K562 (cell line): Measurements from ENCODE around the gene CLDN7. TPM values are rescaled to one million over a fixed set of nuclear protein-coding genes. Genes with fewer than 3 reads are reported as not detected.

ENCODE experiments used
- ATAC-seq: fragments of 200-7000 bp; cut with Tn5 transposase; 3 replicates; pipeline ENCODE4 v1.9.1; 2020; ENCODE audit warnings: moderate library complexity
- BruUV-seq: library from RNA; stranded (reverse); fragments of 400-500 nt; replicated peaks from 2 replicates; lab custom pipeline; 2021; lab: Mats Ljungman, UMichigan
- CTCF ChIA-PET: fragments of 300-600 bp; formaldehyde crosslinking; extraction: SDS; loops from one replicate; lab custom pipeline; 2021; ENCODE audit warnings: low intra/inter-chr PET ratio; lab: Yijun Ruan, JAX
- POLR2A ChIA-PET: fragments of 300-600, 350-650 bp; sonication (Branson Sonifier 250); formaldehyde crosslinking; extraction: SDS; loops from one replicate; lab custom pipeline; 2021; ENCODE audit warnings: antibody characterized with exemption, inconsistent platforms; lab: Yijun Ruan, JAX
- DNase-seq, 4 experiments: peaks; one replicate each; pipeline versions ENCODE4 v3.0.0 to v3.0.0-alpha.2; 2011 to 2018; ENCODE audit warnings: low spot score in 3 of 4, mixed read lengths in 3 of 4; ENCODE audit errors: extremely low read depth in 1 of 4
- FAIRE-seq: peaks from 2 replicates; lab custom pipeline; 2011; peaks lifted over from hg19 to GRCh38; lab: Jason Lieb, UNC
- H2AFZ ChIP-seq: 2 replicates; pipeline ENCODE4 v1.6.0; 2011; ENCODE audit warnings: low read depth, low read length, control low read depth, inconsistent platforms
- H3K27ac ChIP-seq: fragments of 200-600 bp; 3 replicates; pipeline ENCODE4 v1.8.0; 2011; ENCODE audit warnings: low read depth, mild to moderate bottlenecking, control low read depth, inconsistent platforms, low read length, moderate library complexity, mixed read lengths; ENCODE audit errors: extremely low read depth
- H3K27me3 ChIP-seq, 2 experiments: fragments of 300-600 bp in 1 of 2; 2 replicates in 1 of 2; 3 replicates in 1 of 2; pipeline versions ENCODE4 v1.6.0 to v1.8.0; 2011; ENCODE audit warnings: inconsistent platforms in 2 of 2, low read length in 2 of 2, mild to moderate bottlenecking in 1 of 2, mixed read lengths in 1 of 2, moderate library complexity in 1 of 2; ENCODE audit not compliant: control insufficient read depth in 2 of 2, insufficient read depth in 2 of 2
- H3K36me3 ChIP-seq: fragments of 300-600 bp; 3 replicates; pipeline ENCODE4 v1.8.0; 2011; ENCODE audit warnings: mild to moderate bottlenecking, low read length, inconsistent platforms; ENCODE audit not compliant: control insufficient read depth, insufficient read depth
- H3K4me1 ChIP-seq, 2 experiments: fragments of 200-600 bp in 1 of 2; replicated peaks in 1 of 2; 2 replicates in 1 of 2; 3 replicates in 1 of 2; pipeline versions ENCODE4 v1.5.1 to v1.8.0; 2011; ENCODE audit warnings: inconsistent platforms in 2 of 2, low read length in 2 of 2, mild to moderate bottlenecking in 1 of 2, mixed read lengths in 1 of 2, moderate library complexity in 1 of 2; ENCODE audit not compliant: control insufficient read depth in 2 of 2, insufficient read depth in 2 of 2
- H3K4me2 ChIP-seq: 2 replicates; pipeline ENCODE4 v1.6.1; 2011; ENCODE audit warnings: low read length, control low read depth, inconsistent platforms, mixed read lengths; ENCODE audit not compliant: insufficient read depth
- H3K4me3 ChIP-seq: fragments of 200-600 bp; sonication (generic), shearing (Covaris generic); 2 replicates; pipeline ENCODE4 v1.5.1; 2016; ENCODE audit warnings: control low read depth, inconsistent platforms
- H3K79me2 ChIP-seq: fragments of 200-600 bp; 3 replicates; pipeline ENCODE4 v1.8.0; 2011; ENCODE audit warnings: low read length, inconsistent platforms; ENCODE audit not compliant: control insufficient read depth, insufficient read depth
- H3K9ac ChIP-seq, 2 experiments: 2 replicates each; pipeline versions ENCODE4 v1.6.0 to v1.6.1; 2011; ENCODE audit warnings: low read depth in 2 of 2, low read length in 2 of 2, control low read depth in 1 of 2, inconsistent platforms in 1 of 2, mild to moderate bottlenecking in 1 of 2, mixed read lengths in 1 of 2; ENCODE audit not compliant: insufficient read depth in 1 of 2
- H3K9me1 ChIP-seq: one replicate; pipeline ENCODE4 v1.6.0; 2011; ENCODE audit warnings: inconsistent platforms, mild to moderate bottlenecking, low read length, moderate library complexity; ENCODE audit not compliant: control insufficient read depth, insufficient read depth
- H3K9me3 ChIP-seq: replicated peaks from 2 replicates; pipeline ENCODE4 v1.5.1; 2011; ENCODE audit warnings: low read depth, low read length, inconsistent platforms; ENCODE audit not compliant: control insufficient read depth, insufficient read depth
- H4K20me1 ChIP-seq: replicated peaks from 2 replicates; pipeline ENCODE4 v1.6.1; 2011; ENCODE audit warnings: low read length, inconsistent platforms, mixed read lengths; ENCODE audit not compliant: control insufficient read depth, insufficient read depth
- BRD9 ChIP-seq: fragments of 450-650 bp; IDR thresholded peaks from 2 replicates; pipeline ENCODE4 v1.6.1; 2018; ENCODE audit warnings: low read depth; ENCODE audit not compliant: partially characterized antibody
- LCOR ChIP-seq: sonication (generic); formaldehyde crosslinking; IDR thresholded peaks from 2 replicates; pipeline ENCODE4 v1.8.0; 2022; ENCODE audit warnings: mild to moderate bottlenecking, missing genetic modification reagents
- MAFF ChIP-seq: IDR thresholded peaks from 2 replicates; pipeline ENCODE4 v1.6.1; 2012; ENCODE audit warnings: low read length, improper control_type of control experiment
- POLR2A ChIP-seq: fragments of 450-650 bp; conservative IDR thresholded peaks from 2 replicates; pipeline ENCODE4 v1.6.1; 2016
- POLR2G ChIP-seq: fragments of 200-400 bp; formaldehyde crosslinking; IDR thresholded peaks from 2 replicates; pipeline ENCODE4 v1.6.1; 2017; ENCODE audit warnings: low read depth, mild to moderate bottlenecking, antibody characterized with exemption, low read length, moderate library complexity
- RBFOX2 ChIP-seq: fragments of 200-400 bp; formaldehyde crosslinking; IDR thresholded peaks from 2 replicates; pipeline ENCODE4 v1.6.1; 2017; ENCODE audit warnings: low read depth, mild to moderate bottlenecking, low read length, moderate library complexity
- STAT5A ChIP-seq: IDR thresholded peaks from 2 replicates; pipeline ENCODE4 v1.6.1; 2012; ENCODE audit warnings: low read length, inconsistent platforms, borderline replicate concordance
- TFAP4 ChIP-seq: sonication (generic); formaldehyde crosslinking; IDR thresholded peaks from 2 replicates; pipeline ENCODE4 v1.8.0; 2022; ENCODE audit warnings: missing genetic modification reagents, mild to moderate bottlenecking, moderate library complexity, borderline replicate concordance
- USF2 ChIP-seq: sonication (generic); formaldehyde crosslinking; IDR thresholded peaks from 2 replicates; pipeline ENCODE4 v1.5.0; 2020; ENCODE audit warnings: missing genetic modification reagents
- ZNF41 ChIP-seq: fragments of 250-450 bp; sonication (Bioruptor Pico); conservative IDR thresholded peaks from 2 replicates; pipeline ENCODE4 v1.4.0; 2020; ENCODE audit warnings: mild to moderate bottlenecking
- ZNF766 ChIP-seq: fragments of 200-800 bp; sonication (Bioruptor generic); conservative IDR thresholded peaks from 2 replicates; pipeline ENCODE4 v1.6.1; 2016; ENCODE audit warnings: missing genetic modification characterization, missing compliant biosample characterization
- WGBS: fragments of 100-300 bp; shearing (Covaris generic); methylation state at CpG from one replicate; pipeline ENCODE4 v1.1.6; 2016; ENCODE audit warnings: low coverage, mixed read lengths; ENCODE audit not compliant: insufficient coverage; ENCODE audit errors: missing lambda C conversion rate; 5-methylcytosine and 5-hydroxymethylcytosine counted together
- in situ Hi-C: fragments of 300-500 bp; cut with MboI; formaldehyde crosslinking; loops from 4 replicates; pipeline ENCODE4 v1.15.0; 2018; ENCODE audit warnings: inconsistent platforms, mixed read lengths
- intact Hi-C: fragments of 100-400 bp; cut with micrococcal nuclease; formaldehyde crosslinking; loops from 2 replicates; pipeline ENCODE4 v1.14.2; 2022
- polyA plus RNA-seq, 8 experiments: library from polyadenylated mRNA; depleted of rRNA in 4 of 8; stranded (reverse) in 5 of 8; unstranded in 3 of 8; fragments of >200 nt; fragmentation: Nextera tagmentation in 2 of 8; fragmentation: Illumina TruSeq in 1 of 8; extraction: Ambion mirVana in 2 of 8; extraction: Trizol in 1 of 8; gene quantifications; 2 replicates each; pipeline versions ENCODE4 v1.2.1 to v1.2.3, GENCODE V29; 2011 to 2014; ENCODE audit warnings: inconsistent platforms in 1 of 8, missing spikeins in 1 of 8
- total RNA-seq, 7 experiments: library from RNA; depleted of rRNA in 6 of 7; stranded (reverse); fragments of >200 nt in 6 of 7; fragmentation: Illumina TruSeq in 2 of 7; extraction: Trizol in 2 of 7; gene quantifications; 2 replicates each; pipeline versions ENCODE4 v1.2.1 to v1.2.3, GENCODE V29; 2011 to 2021; ENCODE audit warnings: low replicate concordance in 1 of 7

Gene CLDN7
- total and polyA plus RNA-seq, 9 of the 15 experiments (the other 6 are each of a cell fraction or from before 2014, with no cell fraction given): 2.2 to 14.5 (median 7.6) TPM

GRCh38 chr17:7224110-7224509 lies 38.2 kb downstream of the CLDN7 start:
- no peak for FAIRE-seq
- H3K4me1 ChIP-seq: peaks cover 10 to 44% of the 10 kb centered on the region in 2 experiments; a peak in 4 of 5 replicates
- CTCF ChIA-PET: no interaction called here
- ATAC-seq: no peak
- BruUV-seq: no TSS peak
- in situ Hi-C loops (no loop called here), intact Hi-C loops (no loop called here)
- no peak overlapping the region for H3K27ac ChIP-seq
- H3K9ac ChIP-seq: peak overlapping the region in 1 of 2 experiments; percentile 57; a peak in 2 of 4 replicates
- WGBS: 77% methylated on average over 4 of the region's 10 CpGs
- DNase-seq: no peak
- peaks cover 23% of the 10 kb centered on the region for H3K79me2 ChIP-seq
- H3K9me3 ChIP-seq: no peaks in the 10 kb centered on the region
- POLR2A ChIA-PET: interaction anchor here (7.7 kb wide), 1 partner anchor 11 kb away, joined by 73 read pairs; the partner anchor contains the start of gene DVL2
- H2AFZ ChIP-seq: no peak overlapping the region
- peaks cover 6% of the 10 kb centered on the region for H3K9me1 ChIP-seq
- peaks cover 86% of the 10 kb centered on the region; the same call in 2 of the 3 replicates for H3K36me3 ChIP-seq
- TF ChIP-seq MAFF: no peak
- peak; percentile 60; the same call in 1 of the 2 replicates for TF ChIP-seq POLR2G
- peak; percentile 37 for TF ChIP-seq RBFOX2
- TF ChIP-seq POLR2A: peak; percentile 17; the same call in 1 of the 2 replicates
- H3K4me3 ChIP-seq: no peak overlapping the region
- no peaks in the 10 kb centered on the region for H3K27me3 ChIP-seq
- H3K4me2 ChIP-seq: no peak overlapping the region
- H4K20me1 ChIP-seq: peaks cover 6% of the 10 kb centered on the region

GRCh38 chr17:7223375-7223774 lies 38.9 kb downstream of the CLDN7 start:
- Histone ChIP-seq H3K27me3 (no peaks in the 10 kb centered on the region), H3K9ac (peak overlapping the region in 1 of 2 experiments; percentile 7; a peak in 1 of 4 replicates), H4K20me1 (peaks cover 6% of the 10 kb centered on the region), H3K9me3 (no peaks in the 10 kb centered on the region), H3K9me1 (peaks cover 6% of the 10 kb centered on the region), H3K4me1 (peaks cover 17 to 48% of the 10 kb centered on the region in 2 experiments), H3K36me3 (peaks cover 79% of the 10 kb centered on the region; the same call in 2 of the 3 replicates), H2AFZ (no peak overlapping the region), H3K27ac (no peak overlapping the region), H3K4me3 (no peak overlapping the region), H3K79me2 (peaks cover 24% of the 10 kb centered on the region), H3K4me2 (no peak overlapping the region)
- WGBS: 74% methylated on average over 4 of the region's 4 CpGs
- DNase-seq (no peak), ATAC-seq (no peak), FAIRE-seq (no peak)
- ChIA-PET POLR2A (interaction anchor here (7.7 kb wide), 1 partner anchor 12 kb away, joined by 73 read pairs; the partner anchor contains the start of gene DVL2), CTCF (no interaction called here)
- BruUV-seq: no TSS peak
- intact Hi-C loops (no loop called here), in situ Hi-C loops (no loop called here)
- TF ChIP-seq ZNF766 (CRISPR knock-in tag) (no peak), STAT5A (no peak), LCOR (CRISPR knock-in tag) (no peak), USF2 (no peak), BRD9 (no peak), TFAP4 (no peak), ZNF41 (no peak)
